GM19043 (cell line): ENCODE data around the gene SEZ6.

ENCODE experiments used
- ATAC-seq: cut with Tn5 transposase; IDR thresholded peaks from one replicate; pipeline ENCODE4 v1.9.1; 2021; ENCODE audit warnings: low read depth; ENCODE audit not compliant: unreplicated experiment

The SEZ6 gene

GRCh38 chr17:29007860-29008455 lies 2.1 kb upstream of the SEZ6 start:
- no peak for ATAC-seq

- no peak for ATAC-seq
These were observed 1.6 kb upstream of the SEZ6 start for GRCh38 chr17:29007456-29007855.

- no peak for ATAC-seq
These were observed 1.6 kb downstream of the SEZ6 start for GRCh38 chr17:29004081-29004692.

DNA sequence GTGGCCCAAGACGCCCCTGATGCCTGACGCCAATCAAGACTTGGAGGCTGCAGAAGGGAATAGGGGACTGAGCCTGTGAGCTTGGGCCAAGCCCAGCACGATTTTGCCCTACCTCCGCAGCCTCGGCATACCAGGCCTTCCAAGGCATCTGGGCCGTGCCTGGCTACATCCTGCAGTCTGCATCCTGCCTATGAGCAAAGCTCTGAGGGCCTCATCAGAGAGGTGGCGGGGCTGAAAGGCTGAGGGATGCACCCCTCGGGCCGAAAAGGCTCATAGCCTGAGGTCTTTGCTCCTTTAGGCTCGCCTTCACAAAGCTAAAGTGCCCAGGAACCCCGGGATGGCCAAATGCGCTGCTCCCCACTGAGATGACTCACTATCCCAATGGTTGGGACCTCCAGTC lies 2.5 kb downstream of the SEZ6 start:
- no peak for ATAC-seq

GRCh38 chr17:29002811-29003210 lies 3.0 kb downstream of the SEZ6 start:
- no peak for ATAC-seq

GRCh38 chr17:29000973-29001372 lies 4.9 kb downstream of the SEZ6 start:
- no peak for ATAC-seq

- no peak for ATAC-seq
These were observed 6.6 kb downstream of the SEZ6 start for GRCh38 chr17:28999206-28999605.

DNA sequence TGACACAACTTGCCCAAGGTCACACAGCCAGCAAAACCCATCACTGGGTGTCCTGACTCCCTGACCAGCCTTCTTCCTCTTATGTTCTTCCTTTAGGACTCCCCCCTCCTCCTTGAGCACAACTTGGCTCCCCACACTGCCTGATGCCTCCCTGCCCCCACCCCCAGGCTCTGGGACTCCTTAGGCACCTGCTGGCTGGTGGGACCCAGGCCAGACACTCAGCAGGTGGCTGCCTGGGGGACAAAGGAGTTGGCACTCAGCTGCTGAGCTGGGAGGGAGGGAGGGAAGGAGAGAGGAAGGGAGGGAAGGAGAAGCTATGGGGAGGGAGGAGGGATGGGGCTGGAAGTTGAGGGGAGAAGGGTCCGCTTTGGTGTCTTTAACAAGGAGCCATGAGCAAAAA lies 8.0 kb downstream of the SEZ6 start:
- ATAC-seq: no peak

DNA sequence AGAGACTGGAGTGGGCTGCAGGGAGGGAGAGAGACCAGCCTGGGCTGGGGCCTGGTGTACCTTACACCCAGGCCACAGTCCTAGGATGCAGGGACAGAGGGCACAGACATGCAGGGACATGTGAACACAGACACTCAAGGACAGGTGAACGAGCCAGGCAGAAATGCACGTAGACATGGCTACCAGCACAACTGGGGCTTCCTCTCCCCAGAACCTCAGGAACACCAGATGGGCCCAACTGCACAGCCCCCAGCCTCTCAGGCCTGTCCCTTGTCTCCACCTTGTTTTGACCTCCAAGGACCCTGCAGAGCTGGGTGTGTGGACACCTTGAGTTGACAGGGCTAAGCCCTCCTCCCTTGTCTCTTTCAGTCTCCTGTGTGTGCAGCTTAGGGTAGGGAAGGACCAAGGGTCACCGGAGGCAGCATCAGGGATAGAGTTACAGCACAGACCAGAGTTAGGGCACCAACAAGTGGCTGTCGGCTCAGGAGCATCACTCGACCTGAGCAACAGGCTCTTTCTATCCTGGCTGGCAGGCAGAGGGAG lies 9.2 kb downstream of the SEZ6 start:
- ATAC-seq: no peak

- ATAC-seq: no peak
These were observed 12.0 kb downstream of the SEZ6 start for GRCh38 chr17:28993645-28994426.

DNA sequence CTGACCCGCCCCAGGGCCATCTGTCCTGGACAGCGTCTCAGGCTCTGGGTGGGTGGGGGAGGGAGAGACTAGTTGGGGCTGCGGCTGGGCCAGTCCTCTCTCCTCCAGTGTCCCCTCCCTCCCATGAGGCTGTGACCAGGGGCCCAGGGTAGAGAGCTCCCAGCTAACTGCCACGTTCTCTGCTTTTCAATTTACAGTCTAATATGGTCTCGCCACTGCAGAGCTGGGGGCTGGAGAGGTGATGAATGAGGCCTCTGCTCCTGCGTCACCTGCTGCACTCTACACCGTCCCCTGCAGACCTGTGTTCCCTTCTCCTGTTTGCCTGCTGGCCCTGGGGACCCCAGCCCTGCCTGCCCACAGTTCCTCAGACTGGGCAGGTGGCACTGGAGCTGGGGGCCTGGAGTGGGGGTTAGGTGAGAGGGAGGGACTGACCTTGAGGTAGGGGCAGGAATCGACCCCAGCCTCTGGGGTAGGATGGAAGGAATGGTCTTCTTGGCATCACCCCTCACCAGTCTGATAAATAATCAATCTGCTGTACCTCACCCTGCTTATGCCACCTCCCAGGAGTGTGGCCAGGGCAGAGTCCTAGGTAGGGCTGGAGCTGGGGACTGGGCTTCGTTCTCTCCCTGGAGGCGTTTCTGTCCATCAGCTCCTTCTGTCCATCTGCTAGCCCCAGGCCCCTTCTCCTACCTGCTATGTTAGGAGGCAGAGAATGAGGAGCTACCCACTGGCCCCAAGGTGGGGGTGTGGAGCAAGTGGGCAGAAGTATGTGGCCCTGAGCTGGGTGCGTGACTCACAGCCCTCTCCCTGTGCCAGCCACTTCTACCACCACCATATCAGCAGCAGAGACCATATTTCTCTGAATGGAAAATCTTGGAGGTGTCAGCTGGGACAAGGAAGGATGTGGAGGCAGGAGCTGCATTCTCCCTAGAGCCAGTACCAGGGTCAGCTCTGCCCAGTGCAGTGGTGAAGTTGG lies 12.9 kb downstream of the SEZ6 start:
- no peak for ATAC-seq

GRCh38 chr17:28992185-28992584 lies 13.6 kb downstream of the SEZ6 start:
- ATAC-seq: no peak

DNA sequence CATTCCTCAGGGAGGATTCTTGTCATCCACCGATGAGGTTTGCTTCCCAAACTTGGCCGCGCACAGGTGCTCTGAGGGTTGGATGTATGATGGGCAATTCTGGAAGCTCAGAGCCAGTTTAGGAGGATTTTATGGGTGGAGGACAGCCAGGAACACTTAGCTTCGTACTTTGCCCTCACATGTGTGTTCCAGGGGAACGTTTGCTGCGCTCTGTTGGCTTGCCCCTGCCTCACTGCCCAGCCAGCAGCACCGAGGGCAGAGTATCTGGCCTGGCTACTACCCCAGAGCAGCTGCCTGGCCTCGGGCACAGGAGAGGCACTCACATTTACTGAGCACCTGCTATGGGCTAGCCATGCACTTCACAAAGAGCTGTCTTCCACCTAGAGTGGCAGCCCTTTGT lies 14.1 kb downstream of the SEZ6 start:
- ATAC-seq: no peak

DNA sequence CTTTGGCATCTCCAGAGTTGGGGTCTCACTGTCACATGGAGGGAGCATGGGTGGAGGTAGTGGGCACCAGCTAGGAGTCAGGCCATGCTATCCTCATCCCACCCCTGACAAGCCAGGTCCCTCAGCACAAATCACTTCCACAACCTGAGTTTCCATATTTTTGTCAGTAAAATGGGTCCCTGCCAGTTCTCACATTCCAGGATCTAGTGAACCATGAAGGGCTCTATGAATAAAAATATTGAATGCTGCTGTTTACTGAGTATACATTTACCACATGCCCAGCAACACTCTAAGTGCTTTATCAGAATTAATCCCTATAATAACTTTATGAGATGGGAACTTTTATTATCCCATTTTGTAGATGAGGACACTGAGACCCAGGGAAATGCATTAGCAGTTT lies 16.8 kb downstream of the SEZ6 start:
- no peak for ATAC-seq

DNA sequence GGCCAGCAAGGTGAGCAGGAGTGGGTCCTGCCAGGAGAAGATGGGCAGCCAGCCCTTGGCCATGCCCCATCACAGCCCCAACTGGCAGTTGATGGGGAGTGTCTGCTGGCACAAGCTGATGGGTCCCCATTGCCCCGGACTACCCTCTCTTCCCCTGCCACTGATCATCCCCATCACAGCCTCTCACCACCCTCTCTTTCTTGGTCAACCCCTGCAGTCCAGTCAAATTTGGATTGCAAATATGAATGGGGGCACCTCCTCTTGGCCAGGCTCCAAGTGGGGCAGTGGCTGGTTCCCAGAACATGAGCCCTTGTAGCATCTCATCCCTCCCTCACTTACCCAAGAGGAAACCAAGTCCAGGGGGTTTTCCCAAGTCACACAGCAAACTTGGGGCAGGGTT lies 17.4 kb downstream of the SEZ6 start:
- no peak for ATAC-seq

- no peak for ATAC-seq
These were observed 18.8 kb downstream of the SEZ6 start for GRCh38 chr17:28986714-28987655.

GRCh38 chr17:28985950-28986713 lies 19.7 kb downstream of the SEZ6 start:
- no peak for ATAC-seq

DNA sequence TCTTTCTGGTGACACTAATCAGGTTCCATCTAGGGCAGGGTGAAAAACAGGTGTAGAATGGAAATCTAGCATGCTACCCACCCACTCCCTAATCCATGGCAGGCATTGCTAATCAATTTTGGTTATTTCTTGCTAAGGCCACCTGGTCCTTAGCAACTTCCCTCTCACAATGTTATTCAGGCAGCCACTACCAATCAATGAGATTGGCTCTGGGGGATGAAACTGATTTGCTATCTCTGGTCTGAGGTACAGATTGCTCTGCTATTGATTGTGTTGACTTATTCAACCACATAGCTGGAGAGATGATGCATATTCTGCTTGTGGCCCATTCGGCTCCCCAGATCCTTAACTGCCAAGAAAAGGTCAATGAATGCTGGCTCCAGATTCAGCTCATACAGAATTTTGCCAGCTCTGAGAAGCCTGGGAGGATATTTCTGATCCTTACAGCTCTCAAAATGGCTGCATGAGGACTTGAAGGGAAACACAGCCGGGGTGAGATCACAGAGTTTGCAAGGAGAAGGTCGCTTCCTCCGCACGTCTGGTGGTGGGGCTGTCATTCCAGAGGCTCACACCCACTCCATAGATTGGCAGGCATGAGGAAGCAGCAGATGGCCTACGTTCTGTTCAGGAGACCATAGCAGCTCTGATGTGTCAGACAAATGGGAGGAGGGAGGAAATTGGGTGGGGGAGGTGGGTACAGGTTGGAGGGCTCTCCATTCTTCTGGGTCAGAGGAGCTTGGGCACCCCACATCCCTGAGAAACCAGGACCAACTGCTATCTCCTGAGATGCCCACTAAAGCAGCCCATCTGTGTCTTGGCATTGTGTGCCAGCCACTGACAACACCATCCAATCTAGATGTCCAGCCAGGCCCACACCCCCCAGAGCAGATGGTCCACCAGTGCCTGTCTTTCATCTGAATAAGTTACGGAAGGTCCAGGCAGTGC lies 22.3 kb downstream of the SEZ6 start:
- no peak for ATAC-seq
